ENCODE results near the gene PYGO2.

Gene PYGO2

GRCh38 chr1:154961207-154962155 is at the start of gene PYGO2:
TSS of gene PYGO2 (minus strand) at chr1:154961782. CDS start at chr1:154961576, 206 bp downstream.
- TF ChIP-seq ZNF274 (IDR thresholded peaks at IDR 0.05; ENCODE audit: low read depth, low read length) = no peak
- H3K4me3 ChIP-seq (ENCODE audit: low read length) = peak within 1 kb of the TSS; percentile 86

- H3K4me3 ChIP-seq (ENCODE audit: low read length) = no peak overlapping the region
- no peak for TF ChIP-seq ZNF274 (IDR thresholded peaks at IDR 0.05; ENCODE audit: low read depth, low read length)
These were observed 49.4 kb upstream of the PYGO2 start for GRCh38 chr1:155011004-155011416.

- H3K4me3 ChIP-seq (ENCODE audit: low read length) = no peak overlapping the region
- no peak for TF ChIP-seq ZNF274 (IDR thresholded peaks at IDR 0.05; ENCODE audit: low read depth, low read length)
These were observed 48.8 kb upstream of the PYGO2 start for GRCh38 chr1:155010211-155010918.

- no peak for TF ChIP-seq ZNF274 (IDR thresholded peaks at IDR 0.05; ENCODE audit: low read depth, low read length)
- H3K4me3 ChIP-seq (ENCODE audit: low read length) = no peak overlapping the region
These were observed 48.2 kb upstream of the PYGO2 start for GRCh38 chr1:155009742-155010141.

- no peak overlapping the region for H3K4me3 ChIP-seq (ENCODE audit: low read length)
- no peak for TF ChIP-seq ZNF274 (IDR thresholded peaks at IDR 0.05; ENCODE audit: low read depth, low read length)
These were observed 47.7 kb upstream of the PYGO2 start for GRCh38 chr1:155009221-155009711.

- TF ChIP-seq ZNF274 (IDR thresholded peaks at IDR 0.05; ENCODE audit: low read depth, low read length) = no peak
- H3K4me3 ChIP-seq (ENCODE audit: low read length) = no peak overlapping the region
These were observed 46.7 kb upstream of the PYGO2 start for GRCh38 chr1:155008015-155008941.

GRCh38 chr1:155007251-155007828 is 45.8 kb upstream of the PYGO2 start:
- no peak overlapping the region for H3K4me3 ChIP-seq (ENCODE audit: low read length)
- no peak for TF ChIP-seq ZNF274 (IDR thresholded peaks at IDR 0.05; ENCODE audit: low read depth, low read length)

GRCh38 chr1:155006601-155007101 is 45.1 kb upstream of the PYGO2 start:
- no peak overlapping the region for H3K4me3 ChIP-seq (ENCODE audit: low read length)
- TF ChIP-seq ZNF274 (IDR thresholded peaks at IDR 0.05; ENCODE audit: low read depth, low read length) = no peak

GRCh38 chr1:155005076-155006011 is 43.8 kb upstream of the PYGO2 start:
- TF ChIP-seq ZNF274 (IDR thresholded peaks at IDR 0.05; ENCODE audit: low read depth, low read length) = no peak
- no peak overlapping the region; the same call in 1 of the 2 replicates for H3K4me3 ChIP-seq (ENCODE audit: low read length)

- H3K4me3 ChIP-seq (ENCODE audit: low read length) = peak overlapping the region; percentile 80
- no peak for TF ChIP-seq ZNF274 (IDR thresholded peaks at IDR 0.05; ENCODE audit: low read depth, low read length)
These were observed 42.9 kb upstream of the PYGO2 start for GRCh38 chr1:155004352-155005075.

- peak overlapping the region; percentile 80 for H3K4me3 ChIP-seq (ENCODE audit: low read length)
- no peak for TF ChIP-seq ZNF274 (IDR thresholded peaks at IDR 0.05; ENCODE audit: low read depth, low read length)
These were observed 42.3 kb upstream of the PYGO2 start for GRCh38 chr1:155003766-155004351.
